HEK293 (cell line): ENCODE results near the gene UTP14A.

Experiments used
- KLF7 ChIP-seq: fragments of 450-650 bp; formaldehyde crosslinking; IDR thresholded peaks from 2 replicates; pipeline ENCODE4 v1.5.1; 2016; ENCODE audit warnings: missing biosample characterization, missing genetic modification characterization, borderline replicate concordance
- KLF8 ChIP-seq: fragments of 450-650 bp; formaldehyde crosslinking; IDR thresholded peaks from 2 replicates; pipeline ENCODE4 v1.5.1; 2016; ENCODE audit warnings: missing biosample characterization, missing genetic modification characterization
- MZF1 ChIP-seq: fragments of 450-650 bp; formaldehyde crosslinking; IDR thresholded peaks from 2 replicates; pipeline ENCODE4 v1.5.1; 2017; ENCODE audit warnings: missing biosample characterization, missing genetic modification characterization, borderline replicate concordance
- OVOL3 ChIP-seq: fragments of 450-650 bp; formaldehyde crosslinking; IDR thresholded peaks from 2 replicates; pipeline ENCODE4 v1.5.1; 2016; ENCODE audit warnings: missing biosample characterization, missing genetic modification characterization
- SP3 ChIP-seq: fragments of 450-650 bp; formaldehyde crosslinking; IDR thresholded peaks from 2 replicates; pipeline ENCODE4 v1.5.1; 2016; ENCODE audit warnings: missing biosample characterization, missing genetic modification characterization
- YY1 ChIP-seq: fragments of 450-650 bp; formaldehyde crosslinking; IDR thresholded peaks from 2 replicates; pipeline ENCODE4 v1.5.1; 2018; ENCODE audit warnings: missing biosample characterization, missing genetic modification characterization
- ZBTB17 ChIP-seq: fragments of 450-650 bp; formaldehyde crosslinking; IDR thresholded peaks from 2 replicates; pipeline ENCODE4 v1.5.1; 2016; ENCODE audit warnings: missing biosample characterization, missing genetic modification characterization
- ZBTB20 ChIP-seq: fragments of 450-650 bp; formaldehyde crosslinking; IDR thresholded peaks from 2 replicates; pipeline ENCODE4 v1.5.1; 2016; ENCODE audit warnings: missing biosample characterization, missing genetic modification characterization
- ZBTB48 ChIP-seq: fragments of 450-650 bp; formaldehyde crosslinking; IDR thresholded peaks from 2 replicates; pipeline ENCODE4 v1.5.1; 2016; ENCODE audit warnings: missing biosample characterization, missing genetic modification characterization
- ZBTB8A ChIP-seq: fragments of 450-650 bp; formaldehyde crosslinking; IDR thresholded peaks from 2 replicates; pipeline ENCODE4 v1.5.1; 2016; ENCODE audit warnings: missing biosample characterization, missing genetic modification characterization
- ZFP69B ChIP-seq: fragments of 450-650 bp; formaldehyde crosslinking; IDR thresholded peaks from 2 replicates; pipeline ENCODE4 v1.5.1; 2016; ENCODE audit warnings: missing biosample characterization, missing genetic modification characterization
- ZNF16 ChIP-seq: fragments of 450-650 bp; formaldehyde crosslinking; IDR thresholded peaks from 2 replicates; pipeline ENCODE4 v1.5.1; 2016; ENCODE audit warnings: low read depth, missing biosample characterization, missing genetic modification characterization
- ZNF266 ChIP-seq: fragments of 450-650 bp; formaldehyde crosslinking; IDR thresholded peaks from 2 replicates; pipeline ENCODE4 v1.5.1; 2016; ENCODE audit warnings: missing biosample characterization, missing genetic modification characterization, low read depth
- ZNF398 ChIP-seq: fragments of 450-650 bp; formaldehyde crosslinking; IDR thresholded peaks from 2 replicates; pipeline ENCODE4 v1.5.1; 2017; ENCODE audit warnings: missing biosample characterization, missing genetic modification characterization
- ZNF404 ChIP-seq: fragments of 450-650 bp; formaldehyde crosslinking; IDR thresholded peaks from 2 replicates; pipeline ENCODE4 v1.5.1; 2017; ENCODE audit warnings: missing biosample characterization, missing genetic modification characterization
- ZNF449 ChIP-seq: fragments of 450-650 bp; formaldehyde crosslinking; IDR thresholded peaks from 2 replicates; pipeline ENCODE4 v1.5.1; 2017; ENCODE audit warnings: missing biosample characterization, mild to moderate bottlenecking, missing genetic modification characterization, moderate library complexity
- ZNF510 ChIP-seq: fragments of 450-650 bp; formaldehyde crosslinking; IDR thresholded peaks from 2 replicates; pipeline ENCODE4 v1.5.1; 2018; ENCODE audit warnings: mild to moderate bottlenecking, missing genetic modification characterization, missing biosample characterization; ENCODE audit not compliant: insufficient replicate concordance
- ZNF513 ChIP-seq: fragments of 450-650 bp; IDR thresholded peaks from 2 replicates; pipeline ENCODE4 v1.5.1; 2018; ENCODE audit warnings: missing biosample characterization, missing genetic modification characterization
- ZNF529 ChIP-seq: fragments of 450-650 bp; formaldehyde crosslinking; IDR thresholded peaks from 2 replicates; pipeline ENCODE4 v1.5.1; 2017; ENCODE audit warnings: missing genetic modification characterization, missing biosample characterization; ENCODE audit not compliant: insufficient replicate concordance
- ZNF600 ChIP-seq: fragments of 450-650 bp; formaldehyde crosslinking; IDR thresholded peaks from 2 replicates; pipeline ENCODE4 v1.5.1; 2016; ENCODE audit warnings: missing biosample characterization, missing genetic modification characterization
- ZNF747 ChIP-seq: fragments of 450-650 bp; formaldehyde crosslinking; IDR thresholded peaks from 2 replicates; pipeline ENCODE4 v1.5.1; 2016; ENCODE audit warnings: missing biosample characterization, missing genetic modification characterization
- ZSCAN30 ChIP-seq: fragments of 450-650 bp; IDR thresholded peaks from 2 replicates; pipeline ENCODE4 v1.5.1; 2018; ENCODE audit warnings: missing biosample characterization, mild to moderate bottlenecking, missing genetic modification characterization, moderate library complexity
- TF ChIP-seq, protein P1 (sequence below): fragments of 450-650 bp; formaldehyde crosslinking; IDR thresholded peaks from 2 replicates; pipeline ENCODE4 v1.5.1; 2016; ENCODE audit warnings: missing biosample characterization, missing genetic modification characterization
- TF ChIP-seq, protein P2 (sequence below): fragments of 450-650 bp; formaldehyde crosslinking; IDR thresholded peaks from 2 replicates; pipeline ENCODE4 v1.5.1; 2016; ENCODE audit warnings: missing biosample characterization, missing genetic modification characterization
- TF ChIP-seq, protein P3 (sequence below): fragments of 450-650 bp; formaldehyde crosslinking; IDR thresholded peaks from 2 replicates; pipeline ENCODE4 v1.5.1; 2016; ENCODE audit warnings: missing biosample characterization, missing genetic modification characterization, borderline replicate concordance
- TF ChIP-seq, protein P4 (sequence below): fragments of 450-650 bp; formaldehyde crosslinking; IDR thresholded peaks from 2 replicates; pipeline ENCODE4 v1.5.1; 2016; ENCODE audit warnings: missing biosample characterization, missing genetic modification characterization

Gene UTP14A

GRCh38 chrX:129905787-129906580 is at the start of gene UTP14A (continued):
- TF ChIP-seq YY1 (tag by site-specific recombination), result no peak
- TF ChIP-seq ZSCAN30 (tag by site-specific recombination), result peak; percentile 83
- TF ChIP-seq ZNF404 (tag by site-specific recombination), result no peak
- peak; percentile 73; the same call in 1 of the 2 replicates for TF ChIP-seq ZBTB48 (tag by site-specific recombination)
- TF ChIP-seq ZFP69B, result 0 out of 2 replicates have a peak, but pooled peaks have one; percentile 29
- no peak for TF ChIP-seq ZNF398
- TF ChIP-seq, protein P1, sequence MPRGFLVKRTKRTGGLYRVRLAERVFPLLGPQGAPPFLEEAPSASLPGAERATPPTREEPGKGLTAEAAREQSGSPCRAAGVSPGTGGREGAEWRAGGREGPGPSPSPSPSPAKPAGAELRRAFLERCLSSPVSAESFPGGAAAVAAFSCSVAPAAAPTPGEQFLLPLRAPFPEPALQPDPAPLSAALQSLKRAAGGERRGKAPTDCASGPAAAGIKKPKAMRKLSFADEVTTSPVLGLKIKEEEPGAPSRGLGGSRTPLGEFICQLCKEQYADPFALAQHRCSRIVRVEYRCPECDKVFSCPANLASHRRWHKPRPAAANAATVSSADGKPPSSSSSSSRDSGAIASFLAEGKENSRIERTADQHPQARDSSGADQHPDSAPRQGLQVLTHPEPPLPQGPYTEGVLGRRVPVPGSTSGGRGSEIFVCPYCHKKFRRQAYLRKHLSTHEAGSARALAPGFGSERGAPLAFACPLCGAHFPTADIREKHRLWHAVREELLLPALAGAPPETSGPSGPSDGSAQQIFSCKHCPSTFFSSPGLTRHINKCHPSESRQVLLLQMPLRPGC (tag by site-specific recombination), result no peak
- TF ChIP-seq ZNF449 (tag by site-specific recombination), result peak; percentile 73
- TF ChIP-seq, protein P2, sequence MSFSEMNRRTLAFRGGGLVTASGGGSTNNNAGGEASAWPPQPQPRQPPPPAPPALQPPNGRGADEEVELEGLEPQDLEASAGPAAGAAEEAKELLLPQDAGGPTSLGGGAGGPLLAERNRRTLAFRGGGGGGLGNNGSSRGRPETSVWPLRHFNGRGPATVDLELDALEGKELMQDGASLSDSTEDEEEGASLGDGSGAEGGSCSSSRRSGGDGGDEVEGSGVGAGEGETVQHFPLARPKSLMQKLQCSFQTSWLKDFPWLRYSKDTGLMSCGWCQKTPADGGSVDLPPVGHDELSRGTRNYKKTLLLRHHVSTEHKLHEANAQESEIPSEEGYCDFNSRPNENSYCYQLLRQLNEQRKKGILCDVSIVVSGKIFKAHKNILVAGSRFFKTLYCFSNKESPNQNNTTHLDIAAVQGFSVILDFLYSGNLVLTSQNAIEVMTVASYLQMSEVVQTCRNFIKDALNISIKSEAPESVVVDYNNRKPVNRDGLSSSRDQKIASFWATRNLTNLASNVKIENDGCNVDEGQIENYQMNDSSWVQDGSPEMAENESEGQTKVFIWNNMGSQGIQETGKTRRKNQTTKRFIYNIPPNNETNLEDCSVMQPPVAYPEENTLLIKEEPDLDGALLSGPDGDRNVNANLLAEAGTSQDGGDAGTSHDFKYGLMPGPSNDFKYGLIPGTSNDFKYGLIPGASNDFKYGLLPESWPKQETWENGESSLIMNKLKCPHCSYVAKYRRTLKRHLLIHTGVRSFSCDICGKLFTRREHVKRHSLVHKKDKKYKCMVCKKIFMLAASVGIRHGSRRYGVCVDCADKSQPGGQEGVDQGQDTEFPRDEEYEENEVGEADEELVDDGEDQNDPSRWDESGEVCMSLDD (tag by site-specific recombination), result no peak; the same call in 1 of the 2 replicates
- TF ChIP-seq, protein P3, sequence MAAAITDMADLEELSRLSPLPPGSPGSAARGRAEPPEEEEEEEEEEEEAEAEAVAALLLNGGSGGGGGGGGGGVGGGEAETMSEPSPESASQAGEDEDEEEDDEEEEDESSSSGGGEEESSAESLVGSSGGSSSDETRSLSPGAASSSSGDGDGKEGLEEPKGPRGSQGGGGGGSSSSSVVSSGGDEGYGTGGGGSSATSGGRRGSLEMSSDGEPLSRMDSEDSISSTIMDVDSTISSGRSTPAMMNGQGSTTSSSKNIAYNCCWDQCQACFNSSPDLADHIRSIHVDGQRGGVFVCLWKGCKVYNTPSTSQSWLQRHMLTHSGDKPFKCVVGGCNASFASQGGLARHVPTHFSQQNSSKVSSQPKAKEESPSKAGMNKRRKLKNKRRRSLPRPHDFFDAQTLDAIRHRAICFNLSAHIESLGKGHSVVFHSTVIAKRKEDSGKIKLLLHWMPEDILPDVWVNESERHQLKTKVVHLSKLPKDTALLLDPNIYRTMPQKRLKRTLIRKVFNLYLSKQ (tag by site-specific recombination), result no peak
- TF ChIP-seq ZNF266 (tag by site-specific recombination), result no peak
- no peak for TF ChIP-seq ZNF510 (tag by site-specific recombination)
- peak; percentile 90 for TF ChIP-seq ZBTB17 (tag by site-specific recombination)
- TF ChIP-seq ZNF16 (tag by site-specific recombination), result no peak
- TF ChIP-seq, protein P4, sequence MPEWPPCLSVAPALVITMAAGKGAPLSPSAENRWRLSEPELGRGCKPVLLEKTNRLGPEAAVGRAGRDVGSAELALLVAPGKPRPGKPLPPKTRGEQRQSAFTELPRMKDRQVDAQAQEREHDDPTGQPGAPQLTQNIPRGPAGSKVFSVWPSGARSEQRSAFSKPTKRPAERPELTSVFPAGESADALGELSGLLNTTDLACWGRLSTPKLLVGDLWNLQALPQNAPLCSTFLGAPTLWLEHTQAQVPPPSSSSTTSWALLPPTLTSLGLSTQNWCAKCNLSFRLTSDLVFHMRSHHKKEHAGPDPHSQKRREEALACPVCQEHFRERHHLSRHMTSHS (tag by site-specific recombination), result no peak
- TF ChIP-seq ZNF529 (tag by site-specific recombination), result no peak
- peak; percentile 78 for TF ChIP-seq SP3 (tag by site-specific recombination)
- no peak for TF ChIP-seq MZF1
- no peak for TF ChIP-seq ZNF513 (tag by site-specific recombination)
- no peak for TF ChIP-seq ZNF747 (tag by site-specific recombination)
- TF ChIP-seq ZBTB20, result peak; percentile 63; the same call in 1 of the 2 replicates
- TF ChIP-seq KLF8 (tag by site-specific recombination), result peak; percentile 86
- no peak for TF ChIP-seq OVOL3 (tag by site-specific recombination)
- TF ChIP-seq ZBTB8A, result peak; percentile 81
- no peak for TF ChIP-seq KLF7 (tag by site-specific recombination)
- no peak for TF ChIP-seq ZNF600 (tag by site-specific recombination)
